ENCODE data around the gene TANC1.

TANC1 gene

DNA sequence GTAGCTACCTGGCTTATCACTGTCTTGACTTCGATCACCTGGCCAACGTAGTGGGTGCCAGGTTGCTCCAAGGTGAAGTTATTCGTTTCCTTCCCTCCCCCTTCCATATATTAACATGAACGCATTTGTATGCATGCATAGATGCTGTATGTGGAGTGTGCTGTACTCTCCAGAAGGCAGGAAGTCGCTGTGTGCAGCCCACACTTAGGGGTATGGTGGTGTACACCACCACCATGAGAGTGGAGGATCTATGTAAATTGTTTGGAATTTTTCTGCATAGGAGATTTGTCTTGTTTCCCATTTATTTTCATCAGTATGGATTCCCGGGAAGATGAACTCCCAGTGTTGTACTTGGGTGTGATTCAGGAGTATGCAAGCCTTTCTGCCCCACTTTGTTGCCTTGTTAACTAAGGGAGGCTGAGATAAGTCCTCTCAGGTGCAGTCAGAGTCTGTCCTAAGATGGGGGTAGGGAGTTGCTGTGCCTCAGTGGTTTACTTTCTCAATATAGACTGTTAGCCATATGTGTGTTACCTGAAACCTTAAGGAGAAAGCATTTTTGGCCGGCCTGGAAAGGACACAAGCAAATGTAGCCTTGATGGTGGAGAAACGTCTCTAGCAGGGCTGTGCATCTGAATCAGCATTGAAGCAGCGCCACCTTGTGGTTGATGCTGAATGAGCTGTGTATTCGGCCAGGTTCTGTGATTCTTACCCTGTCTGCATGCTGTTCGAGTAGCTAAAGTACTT lies 149.8 kb downstream of the TANC1 start:
- peak; percentile 68 for DNase-seq (ENCODE audit: low read depth)

DNA sequence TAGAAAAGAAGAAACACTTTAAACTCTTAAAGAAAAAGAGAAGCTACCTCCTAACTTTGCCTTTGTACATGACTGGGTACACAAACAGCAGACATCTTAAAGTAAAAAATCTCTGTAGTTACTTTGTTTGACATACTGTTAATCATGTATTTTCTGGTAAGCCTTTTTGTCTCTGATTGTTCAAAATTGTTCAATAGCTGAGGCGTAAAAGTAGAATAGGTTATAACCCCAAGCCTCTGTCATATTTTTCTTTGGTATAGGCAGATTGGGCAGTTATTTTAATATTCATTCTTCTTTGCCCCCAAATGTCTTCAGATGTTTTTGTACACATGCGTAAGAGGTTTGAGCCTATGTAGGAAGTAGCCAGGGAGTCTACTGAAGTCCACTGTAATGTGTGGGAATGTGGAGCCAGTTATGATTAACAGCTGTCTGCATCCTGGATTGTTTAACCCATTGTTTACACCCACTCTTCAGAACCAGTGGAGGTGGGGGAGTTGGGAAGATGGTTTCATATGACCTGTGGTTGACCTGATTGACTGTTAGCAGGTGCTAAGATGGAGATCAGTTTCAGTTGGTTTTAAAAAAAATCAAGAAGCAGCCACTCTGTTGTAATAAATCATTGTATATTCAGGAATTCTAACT lies 150.5 kb downstream of the TANC1 start:
- DNase-seq (ENCODE audit: low read depth) = no peak

DNA sequence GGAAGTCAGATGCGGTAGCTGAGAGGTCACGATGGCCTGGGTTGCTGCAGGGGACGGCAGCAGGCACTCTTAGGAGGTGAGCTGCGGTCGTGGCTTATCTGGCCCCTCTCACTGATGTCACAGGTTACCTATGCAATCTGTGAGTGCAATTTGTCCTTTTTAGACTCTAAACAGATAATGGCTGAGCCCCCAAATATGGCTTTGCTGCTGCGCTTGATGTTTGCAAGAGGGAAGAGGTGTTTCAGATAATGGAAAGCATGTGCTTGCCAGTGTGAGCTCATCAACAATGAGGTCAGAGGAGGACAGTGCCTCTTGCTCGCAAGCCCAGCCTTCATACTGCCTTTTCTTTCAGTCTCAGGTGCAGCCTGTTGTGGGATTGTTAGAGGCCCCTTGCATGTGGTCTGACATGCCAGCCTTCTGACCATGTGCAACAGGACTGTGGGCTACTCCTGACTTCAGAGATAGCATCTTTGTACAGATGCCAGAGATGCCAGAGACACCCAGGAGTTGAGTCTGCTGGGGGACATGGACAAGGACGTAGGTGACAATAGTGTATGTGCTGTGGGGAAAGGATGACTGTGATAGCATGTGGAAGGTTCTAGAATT lies 151.3 kb downstream of the TANC1 start:
- DNase-seq (ENCODE audit: low read depth) = no peak

DNA sequence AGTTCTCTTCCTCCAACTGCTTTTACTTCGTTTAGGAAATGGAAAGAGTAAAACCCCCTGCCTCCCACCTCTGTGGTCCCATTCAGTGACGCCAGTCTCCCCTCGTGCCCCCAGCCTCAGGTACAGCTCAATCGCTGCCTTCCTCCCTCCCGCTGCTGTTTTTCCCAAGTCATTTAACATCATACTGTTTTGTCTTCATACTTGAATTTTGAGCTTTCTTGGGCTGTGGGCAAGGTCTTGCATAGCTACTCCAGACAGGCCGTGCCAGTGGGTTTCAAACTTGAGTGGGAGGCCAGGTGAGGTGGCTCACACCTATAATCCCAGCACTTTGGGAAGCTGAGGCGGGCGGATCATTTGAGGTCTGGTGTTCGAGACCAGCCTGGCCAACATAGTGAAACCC lies 155.3 kb downstream of the TANC1 start:
- no peak for DNase-seq (ENCODE audit: low read depth)

DNA sequence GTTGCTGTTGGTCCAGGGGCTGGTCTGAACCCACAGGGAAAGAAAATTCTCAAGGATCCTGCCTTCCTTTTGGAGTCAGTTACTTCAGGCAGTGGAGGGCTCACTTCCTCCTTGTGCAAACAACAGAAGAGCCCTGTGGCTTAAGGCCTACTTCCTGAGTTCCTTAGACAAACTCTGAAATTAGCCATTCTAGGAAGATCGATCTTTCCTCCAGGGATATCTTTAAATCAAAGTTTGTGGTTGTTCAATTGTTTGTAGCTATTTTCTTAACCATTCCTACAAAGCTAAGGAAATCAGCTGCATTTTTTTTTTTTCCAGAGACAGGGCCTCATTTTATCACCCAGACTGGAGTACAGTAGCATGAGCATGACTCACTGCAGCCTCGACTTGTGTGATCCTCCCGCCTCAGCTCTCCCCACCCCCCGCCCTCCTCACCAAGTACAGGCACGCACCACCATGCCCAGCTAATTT lies 156.0 kb downstream of the TANC1 start:
- no peak for DNase-seq (ENCODE audit: low read depth)

DNA sequence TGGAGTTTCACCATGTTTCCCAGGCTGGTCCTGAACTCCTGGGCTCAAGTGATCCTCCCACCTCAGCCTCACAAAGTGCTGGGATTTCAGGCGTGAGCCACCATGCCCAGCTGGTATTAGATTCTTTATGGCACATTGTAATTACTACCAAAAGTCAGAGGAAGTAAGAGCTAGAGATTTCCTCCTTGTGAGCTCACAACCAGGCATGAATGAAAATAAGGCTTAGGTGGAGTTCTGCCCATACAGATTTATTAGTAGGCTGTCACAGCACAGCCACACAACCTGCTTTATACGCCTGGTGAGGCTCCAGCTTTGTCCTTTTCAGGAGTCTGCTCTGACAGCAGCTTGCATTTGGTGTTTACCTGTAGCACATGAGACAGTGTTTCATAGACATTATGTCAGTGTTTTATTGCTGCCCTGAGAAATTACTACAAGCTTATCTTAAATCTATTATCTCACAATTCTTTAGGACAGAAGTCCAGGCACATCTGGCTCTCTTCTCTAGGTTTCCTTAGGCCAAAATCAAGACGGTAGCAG lies 156.6 kb downstream of the TANC1 start:
- no peak for DNase-seq (ENCODE audit: low read depth)

DNA sequence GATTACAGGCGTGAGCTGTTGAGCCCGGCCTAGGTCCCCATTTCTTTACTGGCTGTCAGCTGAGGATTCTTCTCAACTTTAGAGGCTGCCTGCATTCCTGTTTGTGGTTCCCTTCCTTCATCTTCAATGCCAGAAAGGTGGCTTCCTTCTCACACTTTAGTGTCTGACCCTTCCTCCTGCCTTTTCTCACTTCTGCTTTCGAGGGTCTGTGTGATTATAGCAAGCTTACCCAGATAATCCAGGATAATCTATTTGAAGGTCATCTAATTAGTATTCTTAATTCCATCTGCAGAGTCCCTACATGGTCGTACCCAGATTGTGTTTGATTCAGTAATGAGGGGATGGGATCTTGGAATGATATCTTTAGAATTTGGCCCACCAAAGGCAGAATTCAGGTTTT lies 157.4 kb downstream of the TANC1 start:
- DNase-seq (ENCODE audit: low read depth) = no peak

DNA sequence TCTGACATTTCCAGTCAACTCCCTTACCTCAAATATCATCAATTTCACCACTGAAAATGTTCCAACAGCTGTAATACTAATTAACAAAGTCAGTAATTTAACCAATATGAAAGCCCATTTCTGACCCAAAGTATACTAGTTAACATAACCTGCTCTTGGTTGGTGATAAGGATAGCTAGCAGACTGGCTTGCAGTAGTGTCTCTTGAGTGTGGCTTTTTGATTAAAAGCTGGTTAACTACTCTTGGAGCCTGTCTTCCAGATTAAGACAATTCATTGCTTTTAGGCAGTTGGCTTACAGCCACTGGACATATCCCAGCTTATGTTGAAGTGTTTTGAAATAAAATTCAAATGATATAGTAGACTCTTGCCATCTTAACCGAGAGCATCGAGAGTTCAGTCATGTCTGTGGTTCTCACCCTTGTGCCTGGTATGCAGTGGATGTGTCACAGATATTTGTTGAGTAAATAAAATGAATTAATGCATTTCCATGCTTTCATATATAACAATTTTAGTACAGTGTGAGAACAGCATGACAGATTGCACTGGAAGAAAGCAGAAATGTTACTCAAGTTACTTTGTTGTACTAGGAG lies 158.1 kb downstream of the TANC1 start:
- no peak for DNase-seq (ENCODE audit: low read depth)

DNA sequence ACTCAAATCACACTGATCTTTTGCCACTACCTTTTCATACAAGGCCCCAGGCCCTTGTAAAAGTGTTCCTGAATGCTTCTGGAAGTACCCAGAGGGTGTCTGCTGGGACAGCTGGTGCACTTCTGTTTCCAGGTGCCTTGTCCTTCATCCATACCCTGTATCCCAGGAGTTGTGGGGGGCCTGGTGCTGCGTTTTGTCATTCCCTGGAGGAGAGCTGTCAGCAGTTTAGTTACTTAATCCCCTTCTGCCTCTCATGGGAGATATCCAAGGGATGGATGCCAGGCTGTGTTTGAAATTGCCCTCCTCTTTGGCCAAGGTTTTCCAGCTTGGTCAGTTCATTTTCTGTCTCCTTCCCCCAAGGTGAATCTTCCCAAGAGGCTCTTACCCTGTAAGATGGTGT lies 159.8 kb downstream of the TANC1 start:
- no peak for DNase-seq (ENCODE audit: low read depth)

DNA sequence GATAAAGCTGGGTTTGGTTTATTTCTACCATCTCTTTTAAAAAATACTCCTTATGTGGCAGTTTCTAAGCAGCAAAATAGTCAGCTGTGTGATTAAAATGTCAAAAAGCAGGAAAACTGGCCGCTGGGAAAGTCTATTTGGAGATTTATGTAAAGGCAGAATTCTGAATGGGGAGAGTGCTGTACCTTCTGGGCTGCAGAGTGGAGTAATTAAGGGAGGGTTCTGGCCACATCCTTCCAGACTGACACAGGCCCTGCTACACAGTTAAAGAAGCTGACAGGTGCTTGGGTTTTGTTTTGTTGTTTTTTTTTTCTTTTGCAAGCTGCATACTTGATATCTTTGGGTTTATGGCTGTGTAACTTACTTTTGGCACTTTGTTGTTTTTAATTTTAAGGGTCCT lies 160.8 kb downstream of the TANC1 start:
- no peak for DNase-seq (ENCODE audit: low read depth)

DNA sequence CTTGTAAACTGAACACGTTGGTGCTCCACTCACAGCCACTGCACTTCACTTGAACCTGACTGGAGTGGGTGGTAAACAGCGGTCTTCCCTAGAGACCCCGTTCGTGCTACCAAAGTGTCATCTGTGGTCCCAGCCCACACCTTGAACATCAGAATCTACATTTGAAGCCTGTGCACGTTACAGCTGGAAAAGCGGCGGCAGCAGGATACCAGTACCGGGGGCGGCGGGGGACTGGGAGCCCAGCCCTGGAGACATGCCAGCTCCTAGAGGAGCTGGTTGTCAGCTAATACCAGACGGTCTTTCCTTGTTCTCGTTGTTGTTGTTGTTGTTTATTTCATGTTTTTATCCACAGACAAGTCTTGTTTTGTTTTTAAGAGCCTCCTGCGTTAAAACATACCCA lies 161.4 kb downstream of the TANC1 start:
- no peak for DNase-seq (ENCODE audit: low read depth)

DNA sequence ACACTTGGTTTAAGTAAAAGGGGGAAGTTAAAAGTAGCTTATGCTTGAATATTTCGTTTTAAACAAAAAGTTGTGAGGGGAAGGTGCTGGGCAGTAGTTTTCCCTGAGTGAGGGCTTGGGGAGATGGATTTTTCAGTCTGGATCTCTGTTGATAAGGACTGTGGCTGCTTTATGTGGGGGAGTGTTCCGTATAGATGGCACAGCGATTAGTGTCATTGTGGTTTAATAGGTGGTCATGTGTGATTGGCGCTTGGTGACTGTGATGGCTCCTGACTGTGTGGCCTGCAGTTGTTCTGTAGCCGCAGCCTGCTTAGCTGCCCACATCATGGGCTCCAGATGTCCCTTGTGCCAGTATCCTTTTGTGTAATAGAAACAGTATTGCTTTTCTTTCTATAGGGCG lies 161.9 kb downstream of the TANC1 start:
- DNase-seq (ENCODE audit: low read depth) = no peak

DNA sequence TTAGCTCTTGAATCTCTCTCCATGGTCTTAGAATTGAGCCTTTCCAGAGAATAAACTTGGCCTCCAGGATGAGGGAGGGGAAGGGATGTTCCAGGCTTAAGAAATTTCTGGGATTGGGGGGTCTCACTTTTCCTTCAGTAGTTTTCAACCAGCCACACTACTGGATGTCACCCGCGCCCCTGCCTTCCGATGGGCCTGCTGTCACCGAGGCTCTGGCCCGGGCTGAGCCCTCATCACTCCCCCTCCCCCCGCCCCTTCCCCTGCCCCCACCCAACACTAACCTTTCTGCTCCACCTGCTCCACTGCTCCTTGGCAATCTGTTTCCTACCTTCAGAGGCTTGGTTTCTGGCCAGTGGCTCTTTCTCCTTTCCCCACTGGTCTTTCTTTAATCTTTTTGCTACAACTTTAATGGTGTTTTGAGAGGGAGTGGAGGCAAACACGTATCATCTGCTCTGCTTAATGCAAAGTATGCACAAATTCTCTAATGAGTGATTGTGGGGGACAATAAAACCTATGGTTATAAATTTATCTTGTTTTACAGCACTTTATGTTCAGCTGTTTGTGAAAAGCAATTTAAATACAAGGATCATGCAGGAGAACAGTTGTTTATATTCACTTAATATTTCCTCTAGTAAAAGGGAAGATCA lies 162.9 kb downstream of the TANC1 start:
- no peak for DNase-seq (ENCODE audit: low read depth)

DNA sequence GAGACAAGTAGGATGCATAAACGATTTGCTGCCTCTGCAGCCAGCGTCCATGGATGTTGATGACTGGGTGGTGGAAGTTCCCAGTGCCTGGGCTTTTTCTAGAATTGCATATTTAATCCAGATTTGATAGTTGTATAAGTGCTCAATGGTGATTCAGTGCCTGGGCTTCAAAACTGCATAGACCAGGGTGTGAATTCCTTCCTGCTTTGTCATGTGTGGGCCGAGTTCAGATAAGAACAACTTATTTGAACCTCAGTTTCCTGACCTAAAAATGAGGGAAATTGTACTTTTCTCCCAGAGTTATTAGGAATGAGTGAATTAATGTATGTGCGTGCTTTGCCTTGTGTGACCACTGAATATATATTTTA lies 163.5 kb downstream of the TANC1 start:
- DNase-seq (ENCODE audit: low read depth) = no peak

DNA sequence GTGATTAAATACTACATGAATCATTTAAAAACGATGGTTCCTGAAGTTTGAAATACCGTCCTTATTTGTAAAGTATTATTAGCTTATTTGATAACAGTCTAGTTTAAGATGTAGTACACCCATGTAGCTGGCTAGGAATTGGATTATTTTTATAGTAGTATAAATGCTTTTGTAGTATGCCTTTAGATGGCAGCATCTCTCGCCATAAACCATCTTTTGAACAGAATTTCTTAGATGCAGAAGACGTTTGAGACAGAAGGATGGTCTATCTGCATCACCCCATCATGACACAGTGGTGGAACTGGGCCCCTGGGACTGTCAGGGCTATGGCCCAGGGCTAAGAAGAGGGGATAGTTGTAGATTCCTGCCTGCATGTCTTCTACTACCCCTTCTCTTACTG lies 165.4 kb downstream of the TANC1 start:
- DNase-seq (ENCODE audit: low read depth) = no peak

DNA sequence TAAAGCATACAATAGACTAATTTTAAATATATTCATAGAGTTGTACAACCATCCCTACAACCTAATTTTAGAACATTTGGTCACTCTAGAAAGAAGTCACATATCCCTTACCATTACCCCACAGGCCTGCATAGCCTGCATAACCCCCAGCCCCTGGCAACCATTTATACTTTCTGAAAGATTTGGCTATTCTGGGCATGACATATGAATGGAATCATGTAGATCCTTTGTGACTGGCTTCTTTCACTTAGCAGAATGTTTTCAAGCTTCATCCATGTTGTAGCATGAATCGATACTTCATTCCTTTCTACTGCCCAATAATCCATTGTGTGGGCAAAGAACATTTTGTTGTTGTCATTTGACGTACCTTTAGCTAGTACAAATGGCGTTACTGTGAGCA lies 166.5 kb downstream of the TANC1 start:
- no peak for DNase-seq (ENCODE audit: low read depth)

DNA sequence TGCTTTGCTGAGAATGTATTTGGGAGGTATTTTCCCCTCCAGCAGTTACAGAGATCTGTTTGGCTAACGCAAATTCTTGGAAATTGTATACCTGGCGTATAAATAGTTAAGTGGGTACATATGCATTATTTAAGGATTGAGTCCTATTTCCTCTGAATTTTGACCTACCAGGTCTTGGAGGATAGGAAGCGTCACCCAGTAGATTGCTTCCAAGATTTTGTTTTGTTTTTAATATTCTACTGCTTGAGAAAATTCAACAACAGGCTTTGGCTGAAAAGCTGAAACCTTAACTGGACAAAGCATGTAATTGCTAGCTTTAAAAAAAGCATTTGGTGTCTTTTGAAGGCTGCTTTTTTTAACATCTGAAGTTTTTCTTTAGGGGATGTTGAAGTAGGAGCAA lies 168.0 kb downstream of the TANC1 start:
- DNase-seq (ENCODE audit: low read depth) = no peak

DNA sequence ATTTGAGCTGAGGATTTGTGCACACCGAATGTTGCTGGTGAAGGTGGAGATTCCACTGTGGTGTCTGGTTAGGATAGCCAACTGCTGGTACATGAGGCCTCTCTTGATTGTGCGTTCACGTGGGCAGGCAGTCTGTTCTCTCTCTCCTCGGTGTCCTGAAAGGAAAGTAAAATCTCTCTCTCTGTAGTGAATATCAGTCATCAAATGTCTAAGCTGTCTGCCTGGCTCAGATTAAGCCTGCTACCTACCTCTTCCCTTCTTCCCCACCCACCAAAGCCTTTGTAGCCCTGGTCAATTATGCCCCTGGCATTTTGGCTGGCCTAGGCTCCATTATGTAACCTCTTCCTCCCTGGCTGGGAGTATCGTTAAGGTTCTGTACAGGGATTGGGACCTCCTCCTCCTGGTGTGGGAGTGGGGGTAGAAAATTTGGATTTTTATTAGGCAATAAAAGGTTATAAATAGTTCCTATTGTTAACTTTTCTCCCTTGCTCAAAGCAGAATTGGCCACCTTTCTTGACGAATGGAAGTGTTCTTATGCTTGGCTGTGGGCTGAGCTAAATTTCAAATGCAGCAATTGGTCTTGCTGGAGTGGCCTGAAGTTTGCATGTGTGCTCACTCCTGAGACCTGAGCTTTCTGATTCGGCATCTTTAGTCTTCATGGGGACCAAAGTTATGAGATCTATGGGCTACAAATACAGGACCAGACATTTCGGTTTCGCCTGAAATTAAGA lies 169.2 kb downstream of the TANC1 start:
- DNase-seq (ENCODE audit: low read depth) = no peak

DNA sequence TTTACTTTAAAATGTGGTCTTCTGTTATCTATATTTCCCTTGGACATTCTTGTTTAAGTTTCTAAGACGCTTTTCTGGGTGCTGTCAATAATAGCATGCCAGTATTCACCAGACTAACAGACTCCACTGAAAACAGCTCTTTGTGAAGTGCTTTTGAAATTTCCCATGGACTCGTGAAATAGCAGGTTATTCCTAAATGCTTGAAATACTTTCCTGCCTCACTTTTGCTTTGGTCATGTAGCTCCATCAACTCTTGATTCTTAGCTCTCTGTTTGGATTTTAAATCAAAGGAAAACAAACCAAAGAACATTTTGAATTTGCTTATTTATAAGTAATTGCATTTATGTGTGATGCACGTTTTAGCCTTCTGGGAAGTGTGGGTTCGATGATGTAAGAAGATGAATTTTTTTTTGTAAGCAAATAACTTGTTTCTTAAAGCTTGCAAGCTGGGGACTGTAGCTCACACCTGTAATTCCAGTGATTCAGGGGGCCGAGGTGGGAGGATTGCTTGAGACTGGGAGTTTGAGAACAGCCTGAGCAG lies 170.3 kb downstream of the TANC1 start:
- no peak for DNase-seq (ENCODE audit: low read depth)

DNA sequence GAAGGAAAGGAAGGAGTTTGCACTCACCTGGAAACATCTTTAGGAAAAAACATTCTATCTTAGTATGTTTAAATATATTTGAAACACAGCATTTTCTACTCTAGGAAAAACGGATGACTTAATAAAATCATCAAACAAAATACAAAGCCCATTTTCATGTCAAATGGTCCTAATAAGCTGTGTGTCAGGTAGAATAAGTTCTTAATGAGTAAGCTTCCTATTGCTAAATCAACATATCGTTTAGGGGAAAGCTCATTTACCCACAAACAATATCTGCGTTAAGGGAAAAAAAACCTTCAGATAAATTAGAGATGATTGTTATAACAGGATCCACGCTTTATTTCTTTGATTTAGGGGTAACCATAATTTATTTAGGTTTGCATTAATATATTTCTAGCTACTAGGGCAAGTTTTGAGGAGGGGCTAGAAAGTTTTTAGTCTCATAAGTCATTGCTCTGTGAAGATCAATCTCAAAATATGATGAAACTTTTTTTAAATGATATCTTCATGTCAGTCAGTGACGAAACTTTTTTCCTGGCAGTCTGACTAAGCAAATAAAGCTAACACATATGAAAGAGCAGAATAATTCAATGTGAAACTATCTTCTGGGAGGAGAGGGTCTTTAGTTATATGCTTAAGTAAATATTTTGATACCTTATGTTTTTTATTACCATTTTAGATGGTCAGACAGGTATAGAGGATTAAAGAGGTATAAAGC lies 170.9 kb downstream of the TANC1 start:
- no peak for DNase-seq (ENCODE audit: low read depth)

All from activated gamma-delta T cell treated with anti-CD3 and anti-CD28 coated beads, Interleukin-2, amount 50 U/mL, for 16 hours (primary cell).